WERI-Rb-1 (cell line): ENCODE measurements around the gene BCAM.

Source experiments
- DNase-seq: peaks from one replicate; pipeline ENCODE4 v3.0.0-alpha.2; 2020
- H3K27ac ChIP-seq: fragments of 250-450 bp; sonication (Bioruptor Pico); 2 replicates; pipeline ENCODE4 v1.5.1; 2020; ENCODE audit warnings: mild to moderate bottlenecking, moderate library complexity
- H3K27me3 ChIP-seq: fragments of 250-450 bp; sonication (Bioruptor Pico); 2 replicates; pipeline ENCODE4 v1.5.1; 2021; ENCODE audit warnings: mild to moderate bottlenecking, low read depth, moderate library complexity; ENCODE audit not compliant: insufficient read depth, severe bottlenecking
- H3K36me3 ChIP-seq: fragments of 250-450 bp; sonication (Bioruptor Pico); 2 replicates; pipeline ENCODE4 v1.5.1; 2020; ENCODE audit warnings: mild to moderate bottlenecking, moderate library complexity
- H3K4me3 ChIP-seq: 2 replicates; pipeline ENCODE4 v1.5.1; 2011; ENCODE audit warnings: low read depth, mild to moderate bottlenecking, control low read depth, low read length
- H3K9me3 ChIP-seq: fragments of 250-450 bp; sonication (Bioruptor Pico); 2 replicates; pipeline ENCODE4 v1.5.1; 2021; ENCODE audit warnings: mild to moderate bottlenecking, moderate library complexity; ENCODE audit not compliant: severe bottlenecking
- TF ChIP-seq, protein P1 (sequence below): IDR thresholded peaks from 2 replicates; pipeline ENCODE4 v1.5.1; 2011; ENCODE audit warnings: low read depth, mild to moderate bottlenecking, control low read depth, inconsistent platforms, low read length

The BCAM gene

DNA sequence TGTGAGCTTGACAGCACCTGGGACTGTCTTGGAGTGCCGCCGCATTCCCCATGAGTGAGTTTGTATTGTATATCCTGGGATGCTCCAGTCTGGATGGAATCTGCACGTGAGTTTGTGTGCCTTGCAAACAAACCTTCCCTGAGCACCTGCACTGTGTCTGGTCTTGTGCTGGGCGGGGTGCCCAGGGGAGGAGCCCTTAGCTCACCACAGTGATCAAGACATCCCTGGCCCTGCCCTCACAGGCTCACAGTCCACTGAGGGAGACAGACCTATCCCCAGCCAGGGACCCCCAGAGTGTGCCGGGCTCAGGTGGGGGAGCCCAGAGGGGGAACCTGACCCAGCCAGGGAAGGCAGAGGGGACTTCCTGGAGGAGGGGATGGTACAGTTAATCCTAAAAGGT is 1.7 kb upstream of the BCAM start:
- Histone ChIP-seq H3K27ac (no peak overlapping the region), H3K9me3 (no peaks in the 10 kb centered on the region), H3K36me3 (no peaks in the 10 kb centered on the region; the same call in 1 of the 2 replicates), H3K27me3 (no peaks in the 10 kb centered on the region), H3K4me3 (no peak overlapping the region)
- TF ChIP-seq, protein P1, sequence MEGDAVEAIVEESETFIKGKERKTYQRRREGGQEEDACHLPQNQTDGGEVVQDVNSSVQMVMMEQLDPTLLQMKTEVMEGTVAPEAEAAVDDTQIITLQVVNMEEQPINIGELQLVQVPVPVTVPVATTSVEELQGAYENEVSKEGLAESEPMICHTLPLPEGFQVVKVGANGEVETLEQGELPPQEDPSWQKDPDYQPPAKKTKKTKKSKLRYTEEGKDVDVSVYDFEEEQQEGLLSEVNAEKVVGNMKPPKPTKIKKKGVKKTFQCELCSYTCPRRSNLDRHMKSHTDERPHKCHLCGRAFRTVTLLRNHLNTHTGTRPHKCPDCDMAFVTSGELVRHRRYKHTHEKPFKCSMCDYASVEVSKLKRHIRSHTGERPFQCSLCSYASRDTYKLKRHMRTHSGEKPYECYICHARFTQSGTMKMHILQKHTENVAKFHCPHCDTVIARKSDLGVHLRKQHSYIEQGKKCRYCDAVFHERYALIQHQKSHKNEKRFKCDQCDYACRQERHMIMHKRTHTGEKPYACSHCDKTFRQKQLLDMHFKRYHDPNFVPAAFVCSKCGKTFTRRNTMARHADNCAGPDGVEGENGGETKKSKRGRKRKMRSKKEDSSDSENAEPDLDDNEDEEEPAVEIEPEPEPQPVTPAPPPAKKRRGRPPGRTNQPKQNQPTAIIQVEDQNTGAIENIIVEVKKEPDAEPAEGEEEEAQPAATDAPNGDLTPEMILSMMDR, result no peak
- DNase-seq, result no peak

DNA sequence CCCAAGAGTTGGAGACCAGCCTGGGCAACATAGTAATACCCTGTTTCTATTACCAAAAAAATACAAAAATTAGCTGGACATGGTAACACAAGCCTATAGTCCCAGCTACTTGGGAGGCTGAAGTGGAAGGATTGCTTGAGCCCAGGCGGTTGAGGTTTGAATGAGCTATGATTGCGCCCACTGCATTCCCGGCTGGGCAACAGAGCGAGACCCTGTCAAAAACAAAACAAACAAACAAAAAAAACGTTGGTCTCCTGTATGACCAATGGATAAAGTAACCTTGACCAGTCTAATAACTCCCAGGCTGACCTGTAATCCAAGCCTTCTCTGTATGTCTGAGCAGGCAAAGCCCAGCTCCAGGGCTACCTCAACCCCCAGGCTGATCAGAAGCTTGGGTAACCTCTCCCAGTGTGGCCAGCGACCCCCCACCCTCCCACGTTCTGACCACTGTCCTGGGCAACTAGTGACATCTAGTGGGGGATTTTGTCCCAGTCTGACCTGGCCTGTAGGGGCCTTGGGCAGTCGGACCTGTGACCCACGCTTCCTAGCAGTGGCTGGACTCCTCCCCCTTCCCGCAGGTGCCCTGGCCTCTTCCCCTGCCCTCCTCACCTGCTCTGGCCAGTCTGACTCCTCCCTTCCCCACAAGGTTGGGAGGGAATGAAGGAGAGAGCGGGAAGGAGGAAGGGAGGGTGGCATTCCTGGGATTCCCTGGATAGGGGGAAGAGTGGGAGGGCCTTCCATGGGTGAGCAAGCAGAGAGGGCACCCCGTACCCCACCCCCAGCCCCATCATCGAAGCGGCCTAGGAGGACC is 1.0 kb upstream of the BCAM start:
- TF ChIP-seq, protein P1, result peak; percentile 49
- DNase-seq, result peak; percentile 71
- Histone ChIP-seq H3K27ac (no peak overlapping the region), H3K36me3 (no peaks in the 10 kb centered on the region; the same call in 1 of the 2 replicates), H3K27me3 (no peaks in the 10 kb centered on the region), H3K4me3 (no peak overlapping the region), H3K9me3 (no peaks in the 10 kb centered on the region)

DNA sequence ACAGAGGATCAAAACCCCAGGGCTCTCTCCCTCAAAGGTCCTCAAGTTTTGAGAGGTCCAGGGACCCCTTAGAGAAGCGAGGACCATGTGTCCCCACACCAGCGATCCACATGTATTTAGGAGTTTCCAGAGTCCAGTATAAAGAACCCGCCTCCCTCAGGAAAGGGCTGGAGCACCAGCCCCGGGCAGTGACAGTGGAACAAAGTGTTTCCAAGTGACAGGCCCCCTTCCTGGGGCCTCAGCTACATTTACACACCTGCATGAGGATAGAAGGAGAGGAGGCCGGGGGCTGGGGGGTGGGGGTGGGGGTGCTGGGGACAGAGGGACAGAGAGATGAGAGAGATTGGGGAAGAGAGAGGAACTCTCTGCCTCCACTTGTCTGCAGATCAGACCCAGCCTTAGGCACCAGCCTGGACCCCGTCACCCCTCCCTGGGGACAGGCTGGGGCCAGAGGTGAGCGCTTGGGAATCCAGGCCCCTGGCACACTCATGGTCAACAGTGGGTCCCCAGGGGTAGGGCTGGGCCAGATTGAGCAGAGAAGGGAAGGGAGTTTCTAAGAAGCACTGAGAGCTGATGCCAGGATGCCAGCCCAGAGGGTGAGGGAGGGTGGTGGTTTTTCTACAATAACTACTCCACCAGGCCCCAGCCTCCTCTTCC is 802 bp downstream of the BCAM start:
- Histone ChIP-seq H3K36me3 (peaks cover 6% of the 10 kb centered on the region), H3K4me3 (peak overlapping the region; percentile 70), H3K27me3 (no peaks in the 10 kb centered on the region), H3K27ac (no peak overlapping the region), H3K9me3 (no peaks in the 10 kb centered on the region)
- DNase-seq, result no peak
- TF ChIP-seq, protein P1, result no peak

DNA sequence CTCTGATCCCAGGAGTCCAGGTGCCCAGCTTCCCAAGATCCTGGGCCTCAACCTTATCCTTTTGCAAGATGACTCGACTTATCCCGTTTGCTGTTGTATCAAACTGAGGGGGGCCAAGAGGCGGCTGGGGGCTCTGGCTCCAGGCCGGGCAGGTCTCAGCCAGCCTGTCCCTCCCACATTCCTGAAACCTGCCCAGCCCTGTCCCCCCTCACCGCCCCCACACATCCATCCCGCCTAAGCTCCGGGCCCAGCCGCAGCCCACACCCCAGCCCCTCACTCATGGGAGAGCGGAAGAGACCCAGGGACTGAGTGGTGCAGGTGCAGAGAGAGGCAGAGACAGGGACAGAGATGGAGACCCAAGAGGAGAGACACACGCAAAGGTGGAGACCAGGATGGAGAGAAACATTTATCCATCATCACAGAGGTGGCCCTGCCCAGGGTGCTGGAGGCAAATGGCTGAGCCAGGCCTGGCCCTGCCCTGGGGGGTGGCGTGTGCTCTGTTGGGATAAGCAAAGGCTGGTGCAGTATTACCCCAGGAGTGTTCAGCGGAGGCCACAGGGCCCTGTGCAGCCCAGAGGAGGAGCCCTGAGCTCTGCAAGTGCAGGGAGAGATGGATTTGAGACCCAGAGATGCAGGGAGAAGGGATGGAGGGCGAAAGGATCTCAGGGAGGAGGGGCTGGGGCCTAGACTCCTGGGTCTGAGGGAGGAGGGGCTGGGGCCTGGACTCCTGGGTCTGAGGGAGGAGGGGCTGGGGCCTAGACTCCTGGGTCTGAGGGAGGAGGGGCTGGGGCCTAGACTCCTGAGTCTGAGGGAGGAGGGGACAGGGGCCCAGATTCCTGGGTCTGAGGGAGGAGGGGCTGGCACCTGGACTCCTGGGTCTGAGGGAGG is 1.6 kb downstream of the BCAM start:
- Histone ChIP-seq H3K27ac (no peak overlapping the region), H3K9me3 (no peaks in the 10 kb centered on the region), H3K36me3 (peaks cover 6% of the 10 kb centered on the region), H3K27me3 (no peaks in the 10 kb centered on the region), H3K4me3 (no peak overlapping the region)
- TF ChIP-seq, protein P1, result no peak
- no peak for DNase-seq

DNA sequence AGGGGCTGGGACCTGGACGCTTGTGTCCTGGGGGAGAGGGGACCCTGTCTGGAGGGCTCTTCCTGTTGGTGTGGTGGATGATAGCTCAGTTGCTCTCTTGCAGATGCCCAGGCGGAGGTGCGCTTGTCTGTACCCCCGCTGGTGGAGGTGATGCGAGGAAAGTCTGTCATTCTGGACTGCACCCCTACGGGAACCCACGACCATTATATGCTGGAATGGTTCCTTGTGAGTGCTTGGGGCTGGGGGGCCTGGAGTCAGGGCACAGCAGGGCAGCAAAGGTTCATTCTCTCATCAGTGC is 2.2 kb downstream of the BCAM start:
- Histone ChIP-seq H3K4me3 (no peak overlapping the region), H3K9me3 (no peaks in the 10 kb centered on the region), H3K27me3 (no peaks in the 10 kb centered on the region), H3K27ac (no peak overlapping the region), H3K36me3 (peaks cover 6% of the 10 kb centered on the region)
- no peak for DNase-seq
- TF ChIP-seq, protein P1, result no peak
